ENCODE data around the gene HSDL1. TPM values are rescaled to one million over a fixed set of nuclear protein-coding genes. Genes with fewer than 3 reads are reported as not detected.

The HSDL1 gene
- polyA plus RNA-seq, 1 donor from 2014 or later: 217 TPM

DNA sequence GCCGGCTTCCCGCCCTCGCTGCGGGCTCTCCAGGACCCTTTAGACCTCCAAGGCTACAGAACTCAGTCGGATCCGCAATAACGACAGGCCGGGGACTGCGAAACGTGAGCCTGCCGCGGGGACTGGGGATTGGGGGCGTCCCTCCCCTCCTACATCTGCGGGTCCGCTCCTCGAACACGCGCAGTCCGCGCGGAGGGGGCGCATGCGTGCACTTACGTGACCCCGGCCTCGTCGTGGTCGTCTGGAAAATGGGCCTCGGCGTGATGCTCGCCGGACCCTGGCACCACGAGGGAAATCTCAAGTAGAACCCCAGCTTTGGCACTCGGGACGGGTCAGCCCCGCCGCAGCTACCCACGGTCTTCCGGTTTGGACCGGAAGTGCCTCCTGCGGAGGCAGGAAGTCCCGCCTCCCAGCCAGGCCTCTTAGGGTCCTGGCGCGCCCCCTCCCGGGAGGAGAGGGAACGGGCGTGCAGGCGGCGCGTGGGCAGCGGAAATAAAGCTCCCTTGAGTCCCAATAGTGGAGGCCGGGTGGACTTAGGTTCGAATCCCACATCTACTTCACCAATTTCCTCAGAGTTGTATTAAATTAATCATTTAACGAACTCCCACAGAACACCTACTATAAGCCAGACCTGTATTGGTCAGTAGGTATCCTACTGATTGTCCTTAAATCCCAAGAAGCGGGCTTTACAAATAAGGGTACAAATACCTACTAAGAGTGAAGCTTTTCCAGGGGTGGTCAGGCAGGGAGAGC, 41.9 kb upstream of the HSDL1 start, which contains the start of gene TAF1C:
Gene TAF1C (minus strand): TSS at position 373 of the 753 bp plus-strand sequence. CDS start 2,069 bp downstream, outside the sequence.
- peak within 1 kb of the TSS; percentile 51 for H3K4me2 ChIP-seq (ENCODE audit: low read length)
- H3K27ac ChIP-seq (ENCODE audit: low read length): peak within 1 kb of the TSS; percentile 60
- peak; percentile 83 for TF ChIP-seq SMC3 (conservative IDR thresholded peaks at IDR 0.05; ENCODE audit: poor library complexity)
- TF ChIP-seq, protein P1, sequence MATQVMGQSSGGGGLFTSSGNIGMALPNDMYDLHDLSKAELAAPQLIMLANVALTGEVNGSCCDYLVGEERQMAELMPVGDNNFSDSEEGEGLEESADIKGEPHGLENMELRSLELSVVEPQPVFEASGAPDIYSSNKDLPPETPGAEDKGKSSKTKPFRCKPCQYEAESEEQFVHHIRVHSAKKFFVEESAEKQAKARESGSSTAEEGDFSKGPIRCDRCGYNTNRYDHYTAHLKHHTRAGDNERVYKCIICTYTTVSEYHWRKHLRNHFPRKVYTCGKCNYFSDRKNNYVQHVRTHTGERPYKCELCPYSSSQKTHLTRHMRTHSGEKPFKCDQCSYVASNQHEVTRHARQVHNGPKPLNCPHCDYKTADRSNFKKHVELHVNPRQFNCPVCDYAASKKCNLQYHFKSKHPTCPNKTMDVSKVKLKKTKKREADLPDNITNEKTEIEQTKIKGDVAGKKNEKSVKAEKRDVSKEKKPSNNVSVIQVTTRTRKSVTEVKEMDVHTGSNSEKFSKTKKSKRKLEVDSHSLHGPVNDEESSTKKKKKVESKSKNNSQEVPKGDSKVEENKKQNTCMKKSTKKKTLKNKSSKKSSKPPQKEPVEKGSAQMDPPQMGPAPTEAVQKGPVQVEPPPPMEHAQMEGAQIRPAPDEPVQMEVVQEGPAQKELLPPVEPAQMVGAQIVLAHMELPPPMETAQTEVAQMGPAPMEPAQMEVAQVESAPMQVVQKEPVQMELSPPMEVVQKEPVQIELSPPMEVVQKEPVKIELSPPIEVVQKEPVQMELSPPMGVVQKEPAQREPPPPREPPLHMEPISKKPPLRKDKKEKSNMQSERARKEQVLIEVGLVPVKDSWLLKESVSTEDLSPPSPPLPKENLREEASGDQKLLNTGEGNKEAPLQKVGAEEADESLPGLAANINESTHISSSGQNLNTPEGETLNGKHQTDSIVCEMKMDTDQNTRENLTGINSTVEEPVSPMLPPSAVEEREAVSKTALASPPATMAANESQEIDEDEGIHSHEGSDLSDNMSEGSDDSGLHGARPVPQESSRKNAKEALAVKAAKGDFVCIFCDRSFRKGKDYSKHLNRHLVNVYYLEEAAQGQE (IDR thresholded peaks at IDR 0.05; ENCODE audit: borderline replicate concordance): no peak
- TF ChIP-seq, protein P2, sequence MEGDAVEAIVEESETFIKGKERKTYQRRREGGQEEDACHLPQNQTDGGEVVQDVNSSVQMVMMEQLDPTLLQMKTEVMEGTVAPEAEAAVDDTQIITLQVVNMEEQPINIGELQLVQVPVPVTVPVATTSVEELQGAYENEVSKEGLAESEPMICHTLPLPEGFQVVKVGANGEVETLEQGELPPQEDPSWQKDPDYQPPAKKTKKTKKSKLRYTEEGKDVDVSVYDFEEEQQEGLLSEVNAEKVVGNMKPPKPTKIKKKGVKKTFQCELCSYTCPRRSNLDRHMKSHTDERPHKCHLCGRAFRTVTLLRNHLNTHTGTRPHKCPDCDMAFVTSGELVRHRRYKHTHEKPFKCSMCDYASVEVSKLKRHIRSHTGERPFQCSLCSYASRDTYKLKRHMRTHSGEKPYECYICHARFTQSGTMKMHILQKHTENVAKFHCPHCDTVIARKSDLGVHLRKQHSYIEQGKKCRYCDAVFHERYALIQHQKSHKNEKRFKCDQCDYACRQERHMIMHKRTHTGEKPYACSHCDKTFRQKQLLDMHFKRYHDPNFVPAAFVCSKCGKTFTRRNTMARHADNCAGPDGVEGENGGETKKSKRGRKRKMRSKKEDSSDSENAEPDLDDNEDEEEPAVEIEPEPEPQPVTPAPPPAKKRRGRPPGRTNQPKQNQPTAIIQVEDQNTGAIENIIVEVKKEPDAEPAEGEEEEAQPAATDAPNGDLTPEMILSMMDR (IDR thresholded peaks at IDR 0.05; ENCODE audit: poor library complexity, severe bottlenecking): peak; percentile 99
- peak; percentile 85 for TF ChIP-seq RAD21 (conservative IDR thresholded peaks at IDR 0.05)
- peak; percentile 76 for TF ChIP-seq POLR2AphosphoS5 (IDR thresholded peaks at IDR 0.05)
- TF ChIP-seq EZH2 (IDR thresholded peaks at IDR 0.05; ENCODE audit: borderline replicate concordance, insufficient read depth, low read length, poor library complexity, severe bottlenecking): no peak
- TF ChIP-seq MXI1 (conservative IDR thresholded peaks at IDR 0.05; ENCODE audit: poor library complexity, severe bottlenecking): peak; percentile 96
- peak; percentile 57 for TF ChIP-seq TAF1 (IDR thresholded peaks at IDR 0.05; ENCODE audit: low read depth)
- peak; percentile 36 for TF ChIP-seq EP300 (conservative IDR thresholded peaks at IDR 0.05; ENCODE audit: poor library complexity, severe bottlenecking)
- peak within 1 kb of the TSS; percentile 99 for H3K4me3 ChIP-seq (ENCODE audit: low read length)
- H3F3A ChIP-seq (ENCODE audit: insufficient read depth, low read length, poor library complexity, severe bottlenecking): no peaks in the 10 kb centered on the region
- peak within 1 kb of the TSS; percentile 96 for H2AFZ ChIP-seq (ENCODE audit: low read depth, low read length)
- peak within 1 kb of the TSS; percentile 85 for H3K9ac ChIP-seq (ENCODE audit: low read length)
- no peaks in the 10 kb centered on the region for H3K27me3 ChIP-seq (ENCODE audit: insufficient read depth, low read depth, low read length)
- H3K9me2 ChIP-seq (ENCODE audit: insufficient read depth, low read length): no peaks in the 10 kb centered on the region
- peaks cover 20% of the 10 kb centered on the region for H3K79me2 ChIP-seq (replicated peaks; ENCODE audit: insufficient read depth, low read length)
- H3K9me3 ChIP-seq (ENCODE audit: low read length): no peaks in the 10 kb centered on the region
- no peaks in the 10 kb centered on the region for H4K20me1 ChIP-seq (ENCODE audit: insufficient read depth)
- H3K36me3 ChIP-seq (ENCODE audit: insufficient read depth, low read length): no peaks in the 10 kb centered on the region

DNA sequence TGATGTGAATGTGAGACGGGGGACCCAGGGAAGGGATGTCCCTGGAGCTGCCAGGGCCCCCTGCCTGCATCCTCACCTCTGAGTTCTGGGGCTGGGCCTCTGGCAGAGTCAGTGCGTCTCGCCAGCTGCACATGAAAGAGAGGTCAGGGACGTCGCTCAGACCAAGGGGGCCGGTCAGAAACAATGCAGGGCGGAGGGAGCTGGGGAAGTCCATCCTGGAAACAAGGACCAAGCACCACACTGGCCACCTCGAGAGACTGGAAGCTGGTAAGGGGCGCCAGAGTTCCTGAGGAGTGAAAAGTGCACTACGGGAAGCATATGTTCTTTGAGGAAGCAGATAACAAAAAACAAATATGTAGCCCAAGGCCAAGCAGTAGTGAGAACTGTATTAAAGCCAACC, 39.8 kb upstream of the HSDL1 start:
- Histone ChIP-seq H3K4me2 (ENCODE audit: low read length) (no peak overlapping the region), H3K36me3 (ENCODE audit: insufficient read depth, low read length) (no peaks in the 10 kb centered on the region), H3K9me2 (ENCODE audit: insufficient read depth, low read length) (no peaks in the 10 kb centered on the region), H3K4me3 (ENCODE audit: low read length) (no peak overlapping the region), H3K9ac (ENCODE audit: low read length) (no peak overlapping the region), H3K27ac (ENCODE audit: low read length) (no peak overlapping the region), H4K20me1 (ENCODE audit: insufficient read depth) (no peaks in the 10 kb centered on the region), H3F3A (ENCODE audit: insufficient read depth, low read length, poor library complexity, severe bottlenecking) (no peaks in the 10 kb centered on the region), H2AFZ (ENCODE audit: low read depth, low read length) (no peak overlapping the region), H3K9me3 (ENCODE audit: low read length) (no peaks in the 10 kb centered on the region), H3K79me2 (replicated peaks; ENCODE audit: insufficient read depth, low read length) (peaks cover 20% of the 10 kb centered on the region), H3K27me3 (ENCODE audit: insufficient read depth, low read depth, low read length) (no peaks in the 10 kb centered on the region)
- no peak for TF ChIP-seq SMC3 (conservative IDR thresholded peaks at IDR 0.05; ENCODE audit: poor library complexity)
- TF ChIP-seq, protein P1 (IDR thresholded peaks at IDR 0.05; ENCODE audit: borderline replicate concordance): no peak
- TF ChIP-seq, protein P2 (IDR thresholded peaks at IDR 0.05; ENCODE audit: poor library complexity, severe bottlenecking): no peak
- TF ChIP-seq MXI1 (conservative IDR thresholded peaks at IDR 0.05; ENCODE audit: poor library complexity, severe bottlenecking): no peak
- no peak for TF ChIP-seq RAD21 (conservative IDR thresholded peaks at IDR 0.05)
- no peak for TF ChIP-seq EP300 (conservative IDR thresholded peaks at IDR 0.05; ENCODE audit: poor library complexity, severe bottlenecking)
- no peak for TF ChIP-seq EZH2 (IDR thresholded peaks at IDR 0.05; ENCODE audit: borderline replicate concordance, insufficient read depth, low read length, poor library complexity, severe bottlenecking)
- no peak for TF ChIP-seq TAF1 (IDR thresholded peaks at IDR 0.05; ENCODE audit: low read depth)
- no peak for TF ChIP-seq POLR2AphosphoS5 (IDR thresholded peaks at IDR 0.05)
